ENCODE results near the gene SIPA1L3. TPM values are rescaled to one million over a fixed set of nuclear protein-coding genes. Genes with fewer than 3 reads are reported as not detected.
"Not testable (repeated sequence)": the region's sequence is repeated elsewhere in the genome, so short reads cannot be mapped to it uniquely, and the experiment has no call there.

The SIPA1L3 gene, protein sequence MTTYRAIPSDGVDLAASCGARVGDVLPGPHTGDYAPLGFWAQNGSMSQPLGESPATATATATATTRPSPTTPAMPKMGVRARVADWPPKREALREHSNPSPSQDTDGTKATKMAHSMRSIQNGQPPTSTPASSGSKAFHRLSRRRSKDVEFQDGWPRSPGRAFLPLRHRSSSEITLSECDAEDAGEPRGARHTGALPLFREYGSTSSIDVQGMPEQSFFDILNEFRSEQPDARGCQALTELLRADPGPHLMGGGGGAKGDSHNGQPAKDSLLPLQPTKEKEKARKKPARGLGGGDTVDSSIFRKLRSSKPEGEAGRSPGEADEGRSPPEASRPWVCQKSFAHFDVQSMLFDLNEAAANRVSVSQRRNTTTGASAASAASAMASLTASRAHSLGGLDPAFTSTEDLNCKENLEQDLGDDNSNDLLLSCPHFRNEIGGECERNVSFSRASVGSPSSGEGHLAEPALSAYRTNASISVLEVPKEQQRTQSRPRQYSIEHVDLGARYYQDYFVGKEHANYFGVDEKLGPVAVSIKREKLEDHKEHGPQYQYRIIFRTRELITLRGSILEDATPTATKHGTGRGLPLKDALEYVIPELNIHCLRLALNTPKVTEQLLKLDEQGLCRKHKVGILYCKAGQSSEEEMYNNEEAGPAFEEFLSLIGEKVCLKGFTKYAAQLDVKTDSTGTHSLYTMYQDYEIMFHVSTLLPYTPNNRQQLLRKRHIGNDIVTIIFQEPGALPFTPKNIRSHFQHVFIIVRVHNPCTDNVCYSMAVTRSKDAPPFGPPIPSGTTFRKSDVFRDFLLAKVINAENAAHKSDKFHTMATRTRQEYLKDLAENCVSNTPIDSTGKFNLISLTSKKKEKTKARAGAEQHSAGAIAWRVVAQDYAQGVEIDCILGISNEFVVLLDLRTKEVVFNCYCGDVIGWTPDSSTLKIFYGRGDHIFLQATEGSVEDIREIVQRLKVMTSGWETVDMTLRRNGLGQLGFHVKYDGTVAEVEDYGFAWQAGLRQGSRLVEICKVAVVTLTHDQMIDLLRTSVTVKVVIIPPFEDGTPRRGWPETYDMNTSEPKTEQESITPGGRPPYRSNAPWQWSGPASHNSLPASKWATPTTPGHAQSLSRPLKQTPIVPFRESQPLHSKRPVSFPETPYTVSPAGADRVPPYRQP (N-terminal part only)
- 125 and 129 TPM in 2 replicates for total RNA-seq (2022)
- Bru-seq, nascent RNA: percentile 84 among the genes with signal in this experiment
- BruChase-seq, experiment 1, labeled RNA remaining after a 2-hour chase: percentile 80 among the genes with signal in this experiment
- percentile 82 among the genes with signal in this experiment for BruChase-seq, experiment 2, labeled RNA remaining after a 6-hour chase
- long read RNA-seq, full-length matches to known transcripts: 3 of 53 reads
- long read RNA-seq, partial matches to known transcripts: 16 of 53 reads
- long read RNA-seq, other reads (novel, unspliced or antisense): 34 of 53 reads

DNA sequence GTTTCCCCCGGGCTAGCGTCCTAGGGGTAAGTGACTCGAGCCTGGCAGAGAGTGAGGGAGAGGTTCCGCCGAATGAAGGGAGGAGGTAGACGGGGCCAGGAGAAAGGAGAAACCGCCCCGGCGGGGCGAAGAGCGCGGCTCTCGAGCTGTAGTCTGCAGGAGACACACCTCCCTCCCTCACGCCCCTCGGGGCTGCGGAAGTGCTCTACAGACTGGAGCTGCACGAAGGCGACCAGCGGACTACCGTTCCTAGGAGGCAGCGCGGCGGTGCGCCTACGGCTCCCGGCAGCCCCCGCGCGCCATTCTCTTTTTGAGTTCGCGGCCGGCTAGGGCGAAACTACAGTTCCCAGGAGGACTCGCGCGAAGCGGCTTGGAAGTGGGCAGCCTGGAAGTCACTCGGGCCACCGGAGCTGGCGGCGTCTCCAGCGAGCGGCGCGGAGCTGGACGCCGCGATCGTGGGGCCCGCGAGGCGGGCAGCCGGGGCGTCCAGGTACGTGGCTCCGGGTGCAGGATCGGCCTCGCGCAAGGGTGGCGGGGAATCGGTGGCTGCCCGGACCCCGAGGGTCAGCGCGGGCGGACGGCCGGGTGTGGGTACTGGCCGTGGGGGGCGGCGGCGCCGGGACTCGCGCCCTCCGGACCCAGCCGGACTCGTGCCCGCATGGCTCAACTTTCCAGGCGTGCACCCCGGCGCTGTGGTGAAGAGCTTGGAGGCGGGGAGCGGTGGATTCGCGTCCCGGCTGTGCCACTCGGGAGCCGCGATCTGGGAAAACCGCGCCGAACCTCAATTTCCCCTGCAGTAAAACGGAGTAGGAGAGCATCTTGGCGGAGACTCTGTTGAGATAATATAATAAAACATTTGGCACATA is at the start of gene SIPA1L3:
Gene SIPA1L3 (plus strand): TSS at position 340 of the 866 bp plus-strand sequence. CDS start 174,358 bp downstream, outside the sequence.
- Mint-ChIP-seq H3K4me3 (ENCODE audit: unreplicated experiment) (peak within 1 kb of the TSS; percentile 84), H3K27me3 (ENCODE audit: insufficient read depth, unreplicated experiment) (no peaks in the 10 kb centered on the region), H3K9me3 (ENCODE audit: unreplicated experiment) (no peaks in the 10 kb centered on the region), H3K4me1 (ENCODE audit: low read depth, unreplicated experiment) (peaks cover 23% of the 10 kb centered on the region), H3K27ac (ENCODE audit: unreplicated experiment) (peak within 1 kb of the TSS; percentile 88), H3K36me3 (ENCODE audit: insufficient read depth, unreplicated experiment) (peaks cover 21% of the 10 kb centered on the region)
- H3K4me3 ChIP-seq (ENCODE audit: low read depth, low read length): peak within 1 kb of the TSS; percentile 77
- no peaks in the 10 kb centered on the region for H3K36me3 ChIP-seq (ENCODE audit: control insufficient read depth, insufficient read depth, low read length)
- CTCF ChIA-PET: interaction anchor here (0.5 to 3.1 kb wide), 13 partner anchors 8 to 533 kb away, joined by 3 to 28 read pairs (median 5); partner anchors contain the start of gene ZNF573
- H3K27me3 ChIP-seq (replicated peaks; ENCODE audit: control insufficient read depth, insufficient read depth, low read length): no peaks in the 10 kb centered on the region
- POLR2A ChIA-PET: interaction anchor here (0.6 to 3.4 kb wide), 19 partner anchors 11 to 1779 kb away, joined by 3 to 102 read pairs (median 5); partner anchors contain the start of genes PSMD8, SPINT2 and ZNF573
- BruUV-seq (replicated peaks): no TSS peak
- intact Hi-C loops (cut with micrococcal nuclease; ENCODE audit: unreplicated experiment): loop anchor here (1.0 to 2.0 kb wide), 6 partner anchors 13 to 430 kb away; no protein-coding TSS in a partner anchor
- H3K9me3 ChIP-seq: no peaks in the 10 kb centered on the region
- peak; percentile 99 for DNase-seq
- peaks cover 20% of the 10 kb centered on the region for H3K4me1 ChIP-seq
- TF ChIP-seq CTCF (IDR thresholded peaks at IDR 0.05; ENCODE audit: insufficient read depth in 1 of 2, low read depth in 1 of 2, low read length in 1 of 2, severe bottlenecking in 1 of 2, unreplicated experiment in 1 of 2): no peak

DNA sequence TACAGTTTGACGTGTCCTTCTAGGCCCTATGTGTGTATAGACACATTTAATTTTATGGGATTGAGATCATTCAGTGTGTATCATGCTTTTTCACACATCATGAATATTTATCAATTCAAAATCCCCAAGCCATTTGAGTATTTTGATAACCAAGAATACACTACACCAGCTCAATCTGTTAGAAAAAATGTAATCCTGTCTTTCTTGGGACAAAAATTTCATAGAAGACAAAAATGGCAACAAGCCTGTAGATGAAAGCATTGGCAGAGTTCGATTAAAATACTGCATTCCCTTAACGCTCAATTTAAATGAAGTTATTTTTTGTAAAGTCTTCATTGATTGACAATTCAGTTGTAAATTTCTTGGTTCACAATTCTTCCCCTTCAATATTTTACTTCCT is 42.5 kb upstream of the SIPA1L3 start:
- CTCF ChIA-PET: no interaction called here
- POLR2A ChIA-PET: no interaction called here
- Mint-ChIP-seq H3K36me3 (ENCODE audit: insufficient read depth, unreplicated experiment) (no peaks in the 10 kb centered on the region), H3K4me3 (ENCODE audit: unreplicated experiment) (no peak overlapping the region), H3K4me1 (ENCODE audit: low read depth, unreplicated experiment) (peaks cover 7% of the 10 kb centered on the region), H3K9me3 (ENCODE audit: unreplicated experiment) (peaks cover 28% of the 10 kb centered on the region), H3K27me3 (ENCODE audit: insufficient read depth, unreplicated experiment) (no peaks in the 10 kb centered on the region), H3K27ac (ENCODE audit: unreplicated experiment) (no peak overlapping the region)
- Histone ChIP-seq H3K27me3 (replicated peaks; ENCODE audit: control insufficient read depth, insufficient read depth, low read length) (no peaks in the 10 kb centered on the region), H3K4me1 (no peaks in the 10 kb centered on the region), H3K36me3 (ENCODE audit: control insufficient read depth, insufficient read depth, low read length) (no peaks in the 10 kb centered on the region), H3K9me3 (peaks cover 13% of the 10 kb centered on the region), H3K4me3 (ENCODE audit: low read depth, low read length) (no peak overlapping the region)
- no TSS peak for BruUV-seq (replicated peaks)
- DNase-seq: no peak
- no peak for TF ChIP-seq CTCF (IDR thresholded peaks at IDR 0.05; ENCODE audit: insufficient read depth in 1 of 2, low read depth in 1 of 2, low read length in 1 of 2, severe bottlenecking in 1 of 2, unreplicated experiment in 1 of 2)
- intact Hi-C loops (cut with micrococcal nuclease; ENCODE audit: unreplicated experiment): no loop called here

- H3K27me3 Mint-ChIP-seq (ENCODE audit: insufficient read depth, unreplicated experiment); H3K4me3 ChIP-seq (ENCODE audit: low read depth, low read length); H3K27ac Mint-ChIP-seq (ENCODE audit: unreplicated experiment); H3K4me1 Mint-ChIP-seq (ENCODE audit: low read depth, unreplicated experiment); H3K4me1 ChIP-seq; CTCF ChIA-PET; POLR2A ChIA-PET; H3K27me3 ChIP-seq (replicated peaks; ENCODE audit: control insufficient read depth, insufficient read depth, low read length); DNase-seq; H3K4me3 Mint-ChIP-seq (ENCODE audit: unreplicated experiment); H3K36me3 ChIP-seq (ENCODE audit: control insufficient read depth, insufficient read depth, low read length); BruUV-seq (replicated peaks); intact Hi-C loops (cut with micrococcal nuclease; ENCODE audit: unreplicated experiment); H3K36me3 Mint-ChIP-seq (ENCODE audit: insufficient read depth, unreplicated experiment): not testable (repeated sequence)
- peaks cover 23% of the 10 kb centered on the region for H3K9me3 ChIP-seq
- H3K9me3 Mint-ChIP-seq (ENCODE audit: unreplicated experiment): peaks cover 38% of the 10 kb centered on the region
These were observed 41.1 kb upstream of the SIPA1L3 start for GRCh38 chr19:37865930-37866329.
